GM21381 (cell line): ENCODE measurements around the gene PARPBP.
A peak's percentile ranks its signal among the peaks of the same experiment; 100 is the strongest.
"Not testable (repeated sequence)": the region's sequence is repeated elsewhere in the genome, so short reads cannot be mapped to it uniquely, and the experiment has no call there.

ENCODE experiments used
- ATAC-seq: cut with Tn5 transposase; IDR thresholded peaks from one replicate; pipeline ENCODE4 v1.9.1; 2021; ENCODE audit warnings: mild to moderate bottlenecking, moderate library complexity; ENCODE audit not compliant: unreplicated experiment

The PARPBP gene

GRCh38 chr12:102147062-102147587 lies 27.1 kb downstream of the PARPBP start:
- not testable (repeated sequence) for ATAC-seq

DNA sequence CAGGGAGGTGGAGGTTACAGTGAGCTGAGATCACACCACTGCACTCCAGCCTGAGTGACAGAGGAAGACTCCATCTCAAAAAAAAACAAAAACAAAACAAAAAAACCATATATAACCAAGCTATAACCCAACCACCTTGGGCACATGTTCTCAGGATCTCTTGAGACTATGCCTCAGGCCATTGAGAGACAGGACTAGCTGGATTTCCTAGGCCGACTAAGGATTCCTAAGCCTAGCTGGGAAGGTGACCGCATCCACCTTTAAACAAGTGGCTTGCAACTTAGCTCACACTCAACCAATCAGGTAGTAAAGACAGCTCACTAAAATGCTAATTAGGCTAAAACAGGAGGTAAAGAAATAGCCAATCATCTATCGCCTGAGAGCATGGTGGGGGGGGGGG lies 35.2 kb downstream of the PARPBP start:
- ATAC-seq = not testable (repeated sequence)

GRCh38 chr12:102163383-102163782 lies 43.4 kb downstream of the PARPBP start:
- ATAC-seq = no peak

DNA sequence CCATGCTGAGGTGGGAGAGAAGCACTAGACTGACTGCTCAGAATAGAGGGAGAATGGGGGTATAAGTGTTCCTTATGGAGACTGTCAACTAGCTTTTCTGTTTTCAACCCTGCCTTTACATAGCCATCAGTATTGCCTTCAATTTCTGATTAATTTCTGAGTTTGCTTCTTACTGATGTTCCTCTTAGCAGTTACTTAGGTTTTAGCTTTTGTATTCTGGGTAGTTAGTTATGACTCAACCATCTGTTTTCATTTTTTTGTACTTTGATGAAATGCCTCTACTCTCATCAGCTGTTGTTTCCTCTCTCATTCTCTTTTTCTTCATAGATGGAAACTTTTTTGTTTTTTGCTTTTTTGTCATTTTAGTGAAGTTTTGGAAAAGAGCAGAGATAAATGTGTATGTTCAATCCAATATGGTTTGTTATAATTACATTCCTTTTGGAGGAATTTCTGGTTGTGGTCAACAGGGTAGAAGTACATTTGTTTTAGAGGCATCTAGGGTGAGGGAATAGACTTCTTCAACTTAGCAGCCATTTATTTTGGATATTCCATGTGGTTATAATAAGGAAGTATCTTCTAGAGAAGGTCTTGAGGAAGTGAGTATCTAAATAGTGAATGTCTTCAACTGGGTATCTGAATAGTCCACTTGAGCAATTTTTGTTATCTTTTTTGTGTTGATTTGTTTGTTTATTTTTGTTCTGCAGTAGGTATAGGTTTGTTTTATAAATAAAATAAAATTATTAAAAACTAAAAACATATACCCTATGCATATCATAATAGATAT lies 48.0 kb downstream of the PARPBP start:
- ATAC-seq = no peak

GRCh38 chr12:102169922-102170621 lies 50.1 kb downstream of the PARPBP start:
- no peak for ATAC-seq

DNA sequence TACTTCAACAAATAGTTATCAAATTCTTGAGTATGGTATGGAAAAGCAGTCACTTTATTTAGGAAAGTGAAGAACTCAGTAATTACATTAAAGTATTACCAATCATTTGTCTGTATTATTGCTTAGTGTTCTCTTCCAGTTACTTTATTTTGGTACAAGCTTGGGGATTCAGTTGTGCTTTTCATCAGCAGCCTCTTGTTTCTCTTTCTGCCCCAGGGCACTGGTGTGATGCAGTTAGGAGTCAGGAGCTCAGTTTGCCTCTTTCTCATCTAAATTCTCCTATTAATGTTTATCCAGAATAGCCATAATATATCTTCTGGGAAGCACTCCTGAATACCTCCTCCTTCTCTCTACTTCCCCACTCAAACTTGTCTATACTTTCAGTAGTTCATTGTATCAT lies 52.0 kb downstream of the PARPBP start:
- ATAC-seq = no peak

DNA sequence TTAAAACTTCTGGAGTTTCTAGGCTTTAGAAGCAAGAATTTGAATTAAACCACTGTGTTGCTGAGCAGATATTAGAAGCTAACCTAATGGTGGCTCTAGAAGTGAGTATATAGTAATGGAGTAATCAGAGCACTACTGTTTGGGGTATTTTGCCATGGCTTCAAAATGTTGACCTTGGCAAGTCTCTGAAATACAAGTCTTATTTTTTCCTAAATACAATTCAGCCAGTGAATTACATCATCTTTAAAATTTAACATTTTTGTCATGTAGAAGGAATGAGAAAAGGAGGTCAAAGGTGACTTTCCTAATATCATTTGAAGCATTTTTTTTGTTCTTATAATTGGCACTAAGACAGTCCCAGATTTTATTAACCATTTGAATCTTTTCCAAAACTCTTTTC lies 52.5 kb downstream of the PARPBP start:
- no peak for ATAC-seq

- ATAC-seq = no peak
Observed at GRCh38 chr12:102174117-102174516, 54.1 kb downstream of the PARPBP start.

GRCh38 chr12:102174761-102175160 lies 54.8 kb downstream of the PARPBP start:
- no peak for ATAC-seq

GRCh38 chr12:102182635-102183034 lies 62.7 kb downstream of the PARPBP start:
- no peak for ATAC-seq

DNA sequence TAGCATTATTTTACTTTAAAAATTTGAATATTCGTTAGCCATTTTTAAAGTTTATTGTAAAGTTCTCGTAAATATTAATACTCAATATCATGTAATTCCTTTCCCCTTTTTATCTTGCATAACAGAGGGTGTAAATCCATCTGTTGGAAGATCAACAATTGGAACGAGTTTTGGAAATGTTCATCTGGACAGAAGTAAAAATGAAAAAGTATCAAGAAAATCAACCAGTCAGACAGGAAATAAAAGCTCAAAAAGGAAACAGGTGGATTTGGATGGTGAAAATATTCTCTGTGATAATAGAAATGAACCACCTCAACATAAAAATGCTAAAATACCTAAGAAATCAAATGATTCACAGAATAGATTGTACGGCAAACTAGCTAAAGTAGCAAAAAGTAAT lies 75.8 kb downstream of the PARPBP start:
- ATAC-seq = no peak

DNA sequence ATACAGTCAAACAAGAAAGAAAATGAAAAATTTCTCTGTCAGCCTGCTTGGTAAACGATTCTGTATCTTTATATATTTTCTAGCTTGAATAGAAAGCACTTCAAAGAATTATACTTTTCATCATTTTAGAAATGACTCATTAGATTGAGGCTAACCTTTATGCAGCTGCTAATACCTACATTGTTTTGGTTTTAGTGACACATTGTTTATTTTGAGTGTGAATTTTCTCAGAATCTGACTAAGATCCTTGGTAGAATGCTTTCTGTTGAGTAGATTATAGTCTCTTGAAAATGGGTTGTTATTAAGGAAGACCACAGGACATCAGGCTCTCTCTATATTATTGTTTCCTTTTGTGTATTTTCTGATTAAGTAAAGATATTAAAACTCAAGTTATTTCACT lies 77.8 kb downstream of the PARPBP start, which contains the start of gene PMCH:
TSS of gene PMCH (minus strand) at position 45 of the 400 bp plus-strand sequence. CDS start 63 bp downstream, outside the sequence.
- peak; percentile 66 for ATAC-seq

GRCh38 chr12:102201436-102202061 lies 81.6 kb downstream of the PARPBP start:
- no peak for ATAC-seq

DNA sequence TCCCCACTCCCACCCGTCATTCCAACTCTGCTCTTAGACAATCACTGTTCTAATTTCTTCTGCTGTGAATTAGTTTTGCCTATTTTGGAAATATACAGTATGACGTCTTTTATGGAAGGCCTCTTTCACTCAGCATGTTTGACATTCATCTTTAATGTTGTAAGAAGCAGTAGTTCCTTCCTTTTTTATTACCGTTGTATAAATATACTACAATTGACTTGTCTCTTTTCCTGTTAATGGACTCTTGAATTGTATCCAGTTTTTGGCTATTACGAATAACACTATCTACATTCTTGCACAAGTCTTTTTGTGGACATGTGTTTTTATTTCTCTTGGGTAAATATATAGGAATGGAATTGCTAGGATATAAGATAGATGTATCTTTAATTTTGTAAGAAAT lies 82.6 kb downstream of the PARPBP start:
- ATAC-seq = no peak

- no peak for ATAC-seq
Observed at GRCh38 chr12:102204025-102204424, 84.0 kb downstream of the PARPBP start.

DNA sequence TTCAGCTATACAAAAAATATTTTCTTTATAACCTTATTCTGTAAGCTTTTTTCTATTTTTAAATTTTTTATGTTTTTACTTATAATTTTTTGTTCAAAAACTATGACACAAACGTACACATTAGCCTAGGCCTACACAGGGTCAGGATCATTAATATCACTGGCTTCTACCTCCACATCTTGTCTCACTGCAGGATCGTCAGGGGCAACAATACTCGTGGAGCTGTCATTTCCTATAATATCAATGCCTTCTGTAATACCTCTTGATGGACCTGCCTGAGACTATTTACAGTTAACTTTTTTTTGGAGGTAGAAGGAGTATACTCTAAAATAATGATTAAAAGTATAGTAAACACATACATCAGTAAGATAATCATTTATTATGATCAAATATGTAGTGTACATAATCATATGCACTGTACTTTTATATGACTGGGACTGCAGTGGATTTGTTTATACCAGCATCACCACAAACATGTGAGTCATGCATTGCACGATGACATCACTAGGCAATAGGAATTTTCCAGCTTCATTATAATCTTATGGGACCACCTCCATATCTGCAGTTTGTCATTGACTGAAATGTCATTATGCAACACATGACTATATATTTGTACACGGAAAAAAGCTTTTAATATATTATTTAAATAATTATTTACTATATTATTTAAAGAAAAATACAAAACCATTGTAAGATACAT lies 96.2 kb downstream of the PARPBP start:
- ATAC-seq = no peak

- no peak for ATAC-seq
Observed at GRCh38 chr12:102220736-102221135, 100.8 kb downstream of the PARPBP start.

DNA sequence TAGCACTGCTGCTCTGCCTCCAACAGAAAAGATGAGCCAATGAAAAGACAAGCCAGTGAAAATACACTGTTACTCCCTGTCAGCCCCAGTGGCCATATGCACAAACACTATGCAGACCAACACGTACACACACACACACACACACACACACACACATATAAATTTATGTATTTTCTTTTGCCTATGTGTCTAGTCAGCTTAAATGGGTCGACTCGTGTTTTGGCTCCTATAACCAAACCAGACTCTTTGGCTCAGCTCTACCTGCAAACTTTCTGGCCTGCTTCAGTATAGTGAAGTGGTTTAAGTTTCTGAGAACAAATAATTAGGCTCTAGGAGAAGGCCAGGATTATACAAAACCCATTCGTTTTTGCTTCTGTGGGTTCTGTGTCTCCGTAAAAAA lies 108.0 kb downstream of the PARPBP start:
- no peak for ATAC-seq

GRCh38 chr12:102232036-102232435 lies 112.1 kb downstream of the PARPBP start:
- no peak for ATAC-seq

GRCh38 chr12:102232446-102232845 lies 112.5 kb downstream of the PARPBP start:
- no peak for ATAC-seq

GRCh38 chr12:102234599-102234998 lies 114.6 kb downstream of the PARPBP start:
- ATAC-seq = no peak
